IMR-90 (cell line): Measurements from ENCODE around the gene SPAG16. TPM values are rescaled to one million over a fixed set of nuclear protein-coding genes. Genes with fewer than 3 reads are reported as not detected.

Experiments
- ATAC-seq: fragments of 200-7000 bp; cut with Tn5 transposase; 2 replicates; pipeline ENCODE4 v1.9.1; 2020; ENCODE audit warnings: low read depth, mild to moderate bottlenecking, moderate library complexity
- BruUV-seq: library from RNA; stranded (reverse); fragments of 400-500 nt; replicated peaks from 2 replicates; lab custom pipeline; 2021; lab: Mats Ljungman, UMichigan
- CTCF ChIA-PET: fragments of 300-600 bp; formaldehyde crosslinking; extraction: SDS; loops from one replicate; lab custom pipeline; 2021; ENCODE audit warnings: antibody characterized with exemption; lab: Yijun Ruan, JAX
- POLR2A ChIA-PET: fragments of 300-600 bp; sonication (Branson Sonifier 250); formaldehyde crosslinking; loops from one replicate; lab custom pipeline; 2022; ENCODE audit warnings: antibody characterized with exemption; ENCODE audit not compliant: unreplicated experiment; lab: Charles Lee
- DNase-seq: peaks from one replicate; pipeline ENCODE4 v3.0.0; 2013
- H2AFZ ChIP-seq: replicated peaks from 2 replicates; pipeline ENCODE3; 2013; ENCODE audit warnings: low read length, mild to moderate bottlenecking; ENCODE audit not compliant: poor library complexity
- H2AK5ac ChIP-seq: 2 replicates; pipeline ENCODE4 v1.6.1; 2013; ENCODE audit warnings: low read depth, low read length, inconsistent platforms
- H2AK9ac ChIP-seq: replicated peaks from 2 replicates; pipeline ENCODE3; 2013; ENCODE audit warnings: mild to moderate bottlenecking, low read depth, low read length, moderate library complexity; ENCODE audit not compliant: poor library complexity
- H2BK120ac ChIP-seq: 2 replicates; pipeline ENCODE4 v1.6.1; 2013; ENCODE audit warnings: low read depth, low read length, inconsistent platforms
- H2BK15ac ChIP-seq: 3 replicates; pipeline ENCODE4 v1.6.1; 2013; ENCODE audit warnings: low read depth, low read length, inconsistent platforms
- H2BK20ac ChIP-seq: 2 replicates; pipeline ENCODE4 v1.6.1; 2013; ENCODE audit warnings: low read depth, mild to moderate bottlenecking, inconsistent platforms, low read length, moderate library complexity
- H2BK5ac ChIP-seq: 2 replicates; pipeline ENCODE4 v1.6.1; 2013; ENCODE audit warnings: mild to moderate bottlenecking, low read depth, low read length, inconsistent platforms; ENCODE audit not compliant: poor library complexity, severe bottlenecking
- H3K14ac ChIP-seq: replicated peaks from 2 replicates; pipeline ENCODE4 v1.6.1; 2013; ENCODE audit warnings: low read depth, low read length, inconsistent platforms
- H3K18ac ChIP-seq: 2 replicates; pipeline ENCODE4 v1.6.1; 2013; ENCODE audit warnings: low read depth, low read length, control low read depth
- H3K23ac ChIP-seq: 2 replicates; pipeline ENCODE4 v1.6.1; 2013; ENCODE audit warnings: low read depth, low read length, inconsistent platforms
- H3K27ac ChIP-seq: 2 replicates; pipeline ENCODE4 v1.5.1; 2013; ENCODE audit warnings: mild to moderate bottlenecking, control low read depth, low read length; ENCODE audit not compliant: insufficient read depth
- H3K27me3 ChIP-seq: 2 replicates; pipeline ENCODE4 v1.6.1; 2013; ENCODE audit warnings: low read length; ENCODE audit not compliant: control insufficient read depth, insufficient read depth
- H3K36me3 ChIP-seq: 2 replicates; pipeline ENCODE4 v1.6.1; 2013; ENCODE audit warnings: low read length, mixed read lengths; ENCODE audit not compliant: control insufficient read depth, insufficient read depth
- H3K4ac ChIP-seq: 2 replicates; pipeline ENCODE4 v1.6.1; 2013; ENCODE audit warnings: low read depth, low read length, inconsistent platforms
- H3K4me1 ChIP-seq: 2 replicates; pipeline ENCODE4 v1.6.1; 2013; ENCODE audit warnings: low read length, mixed read lengths; ENCODE audit not compliant: control insufficient read depth, insufficient read depth
- H3K4me2 ChIP-seq: 2 replicates; pipeline ENCODE4 v1.6.1; 2013; ENCODE audit warnings: low read depth, mild to moderate bottlenecking, control low read depth, low read length, moderate library complexity
- H3K4me3 ChIP-seq: 2 replicates; pipeline ENCODE4 v1.5.1; 2013; ENCODE audit warnings: low read depth, mild to moderate bottlenecking, control low read depth, low read length, moderate library complexity; ENCODE audit not compliant: insufficient read depth
- H3K56ac ChIP-seq: 2 replicates; pipeline ENCODE4 v1.6.1; 2013; ENCODE audit warnings: low read length, inconsistent platforms; ENCODE audit not compliant: insufficient read depth; ENCODE audit errors: extremely low read depth
- H3K79me1 ChIP-seq, 2 experiments: 2 replicates each; pipeline ENCODE4 v1.6.1; 2013; ENCODE audit warnings: low read length in 2 of 2, inconsistent platforms in 1 of 2, low read depth in 1 of 2
- H3K9ac ChIP-seq: 2 replicates; pipeline ENCODE4 v1.6.1; 2013; ENCODE audit warnings: low read depth, low read length, control low read depth
- H3K9me1 ChIP-seq: 2 replicates; pipeline ENCODE4 v1.6.1; 2013; ENCODE audit warnings: low read length, inconsistent platforms; ENCODE audit not compliant: insufficient read depth
- H3K9me3 ChIP-seq: 2 replicates; pipeline ENCODE4 v1.6.1; 2013; ENCODE audit warnings: low read length; ENCODE audit not compliant: control insufficient read depth, insufficient read depth
- H4K20me1 ChIP-seq: 2 replicates; pipeline ENCODE4 v1.6.1; 2013; ENCODE audit warnings: low read length, inconsistent platforms; ENCODE audit not compliant: insufficient read depth
- H4K5ac ChIP-seq: 2 replicates; pipeline ENCODE4 v1.6.1; 2013; ENCODE audit warnings: mild to moderate bottlenecking, low read depth, low read length, control low read depth
- H4K8ac ChIP-seq, 2 experiments: 2 replicates each; pipeline ENCODE4 v1.6.1; 2013; ENCODE audit warnings: low read depth in 2 of 2, low read length in 2 of 2, control low read depth in 1 of 2, inconsistent platforms in 1 of 2
- H4K91ac ChIP-seq: 2 replicates; pipeline ENCODE4 v1.6.1; 2013; ENCODE audit warnings: low read depth, low read length, inconsistent platforms; ENCODE audit not compliant: insufficient read depth
- BHLHE40 ChIP-seq: fragments of 150-350 bp; IDR thresholded peaks from 2 replicates; pipeline ENCODE4 v1.6.1; 2016; ENCODE audit warnings: mild to moderate bottlenecking, low read depth, low read length
- CEBPB ChIP-seq: IDR thresholded peaks from 2 replicates; pipeline ENCODE4 v1.6.1; 2012; ENCODE audit warnings: low read depth, low read length, improper control_type of control experiment
- CHD1 ChIP-seq: IDR thresholded peaks from 2 replicates; pipeline ENCODE4 v1.6.1; 2012; ENCODE audit warnings: low read depth, low read length, improper control_type of control experiment
- FOS ChIP-seq: fragments of 150-350 bp; IDR thresholded peaks from 2 replicates; pipeline ENCODE4 v1.6.1; 2016; ENCODE audit warnings: low read depth, low read length
- MAZ ChIP-seq: IDR thresholded peaks from 2 replicates; pipeline ENCODE4 v1.6.1; 2012; ENCODE audit warnings: low read depth, mild to moderate bottlenecking, low read length, improper control_type of control experiment, moderate library complexity, borderline replicate concordance
- MXI1 ChIP-seq: IDR thresholded peaks from 2 replicates; pipeline ENCODE4 v1.6.1; 2012; ENCODE audit warnings: low read depth, mild to moderate bottlenecking, low read length, moderate library complexity, borderline replicate concordance
- NFE2L2 ChIP-seq: fragments of 150-350 bp; IDR thresholded peaks from 2 replicates; pipeline ENCODE4 v1.6.1; 2016; ENCODE audit warnings: low read depth, mild to moderate bottlenecking, low read length
- POLR2A ChIP-seq: IDR thresholded peaks from 2 replicates; pipeline ENCODE4 v1.6.1; 2012; ENCODE audit warnings: mild to moderate bottlenecking, low read depth, low read length
- RAD21 ChIP-seq: IDR thresholded peaks from 2 replicates; pipeline ENCODE4 v1.6.1; 2012; ENCODE audit warnings: low read length, improper control_type of control experiment
- RCOR1 ChIP-seq: IDR thresholded peaks from 2 replicates; pipeline ENCODE4 v1.6.1; 2012; ENCODE audit warnings: mild to moderate bottlenecking, low read length, improper control_type of control experiment; ENCODE audit not compliant: insufficient replicate concordance
- RFX5 ChIP-seq: IDR thresholded peaks from 2 replicates; pipeline ENCODE4 v1.8.0; 2012; ENCODE audit warnings: low read depth, mild to moderate bottlenecking, low read length, moderate library complexity
- SMC3 ChIP-seq: fragments of 150-350 bp; IDR thresholded peaks from 2 replicates; pipeline ENCODE4 v1.6.1; 2016; ENCODE audit warnings: low read depth, mild to moderate bottlenecking, antibody characterized with exemption, low read length, moderate library complexity
- WGBS, 2 experiments: methylation state at CpG; one replicate each; pipeline versions ENCODE4 v1.1.5 to v1.1.7; 2013; ENCODE audit warnings: missing lambda C conversion rate in 2 of 2; ENCODE audit not compliant: insufficient read length in 1 of 2; ENCODE audit errors: extremely low coverage in 2 of 2; 5-methylcytosine and 5-hydroxymethylcytosine counted together
- dilution Hi-C: fragments of 300-500 bp; cut with HindIII; formaldehyde crosslinking; loops from one replicate; pipeline ENCODE4 v1.14.3; 2018; ENCODE audit warnings: low sequenced_read_pairs; ENCODE audit not compliant: unreplicated experiment
- in situ Hi-C: fragments of 300-500 bp; cut with MboI; formaldehyde crosslinking; loops from 3 replicates; pipeline ENCODE4 v1.14.3; 2019; ENCODE audit warnings: low sequenced_read_pairs, inconsistent platforms, mixed read lengths
- intact Hi-C: fragments of 100-400 bp; cut with micrococcal nuclease; formaldehyde crosslinking; loops from 2 replicates; pipeline ENCODE4 v1.10.0; 2022
- polyA plus RNA-seq, 3 experiments: library from polyadenylated mRNA; depleted of rRNA; stranded (reverse); fragments of >200 nt; gene quantifications; 2 replicates each; pipeline ENCODE4 v1.2.3, GENCODE V29; 2012; ENCODE audit warnings: low replicate concordance in 1 of 3
- total RNA-seq: library from RNA; depleted of rRNA; stranded (reverse); fragments of >200 nt; gene quantifications from 2 replicates; pipeline ENCODE4 v1.2.3, GENCODE V29; 2012
- TF ChIP-seq, protein P1 (sequence below): fragments of 150-350 bp; IDR thresholded peaks from 2 replicates; pipeline ENCODE4 v1.6.1; 2016; ENCODE audit warnings: low read depth, mild to moderate bottlenecking, low read length, moderate library complexity, borderline replicate concordance
- TF ChIP-seq, protein P2 (sequence below): fragments of 150-350 bp; IDR thresholded peaks from 2 replicates; pipeline ENCODE4 v1.6.1; 2017; ENCODE audit warnings: mild to moderate bottlenecking, antibody characterized with exemption, low read length, low read depth
- TF ChIP-seq, protein P3 (sequence below): conservative IDR thresholded peaks from 2 replicates; pipeline ENCODE4 v1.5.1; 2012; ENCODE audit warnings: mild to moderate bottlenecking, low read depth, low read length, improper control_type of control experiment

SPAG16 gene
- total and polyA plus RNA-seq, 2 of the 4 experiments (the other 2 are of a cell fraction) = 7.3 to 13.5 TPM

DNA sequence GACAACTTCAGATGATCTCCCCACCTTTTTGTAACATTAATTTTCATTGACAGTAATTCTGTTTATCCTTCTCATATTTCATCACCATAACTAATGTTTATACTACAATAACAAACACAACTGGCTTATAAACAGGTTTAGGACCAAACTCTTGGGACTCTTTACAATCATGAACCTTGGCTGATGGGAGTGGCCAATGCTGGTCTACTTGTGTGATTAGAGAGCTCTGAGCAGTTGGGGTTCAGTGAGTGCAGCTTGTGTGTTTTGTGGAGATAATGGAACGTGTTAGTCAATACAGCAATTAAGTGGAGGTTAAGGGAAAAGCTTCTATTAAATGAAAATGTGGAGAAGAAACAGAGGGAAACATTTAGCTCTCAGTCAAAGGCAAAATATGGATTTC lies 207.1 kb downstream of the SPAG16 start:
- H2AK9ac ChIP-seq = no peak overlapping the region
- H2AK5ac ChIP-seq = no peak overlapping the region
- BruUV-seq = no TSS peak
- no peaks in the 10 kb centered on the region for H3K9me1 ChIP-seq
- no peak overlapping the region for H2BK20ac ChIP-seq
- no peaks in the 10 kb centered on the region for H3K79me1 ChIP-seq
- no peak overlapping the region for H3K56ac ChIP-seq
- WGBS, 2 experiments = no CpG with 5 or more reads among the region's 1 CpG
- no peaks in the 10 kb centered on the region for H3K36me3 ChIP-seq
- no peaks in the 10 kb centered on the region for H4K20me1 ChIP-seq
- no peak overlapping the region for H3K4me3 ChIP-seq
- intact Hi-C loops = no loop called here
- H2BK120ac ChIP-seq = no peak overlapping the region
- no peak for DNase-seq
- no peak overlapping the region for H3K4me2 ChIP-seq
- POLR2A ChIA-PET = no interaction called here
- ATAC-seq = no peak
- CTCF ChIA-PET = no interaction called here
- no peak overlapping the region for H4K8ac ChIP-seq
- H3K9ac ChIP-seq = no peak overlapping the region
- no peak overlapping the region for H2AFZ ChIP-seq
- no peaks in the 10 kb centered on the region for H3K4me1 ChIP-seq
- no peak overlapping the region for H3K23ac ChIP-seq
- dilution Hi-C loops = no loop called here
- H3K27me3 ChIP-seq = no peaks in the 10 kb centered on the region
- TF ChIP-seq, protein P1, sequence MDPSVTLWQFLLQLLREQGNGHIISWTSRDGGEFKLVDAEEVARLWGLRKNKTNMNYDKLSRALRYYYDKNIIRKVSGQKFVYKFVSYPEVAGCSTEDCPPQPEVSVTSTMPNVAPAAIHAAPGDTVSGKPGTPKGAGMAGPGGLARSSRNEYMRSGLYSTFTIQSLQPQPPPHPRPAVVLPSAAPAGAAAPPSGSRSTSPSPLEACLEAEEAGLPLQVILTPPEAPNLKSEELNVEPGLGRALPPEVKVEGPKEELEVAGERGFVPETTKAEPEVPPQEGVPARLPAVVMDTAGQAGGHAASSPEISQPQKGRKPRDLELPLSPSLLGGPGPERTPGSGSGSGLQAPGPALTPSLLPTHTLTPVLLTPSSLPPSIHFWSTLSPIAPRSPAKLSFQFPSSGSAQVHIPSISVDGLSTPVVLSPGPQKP = no peak
- TF ChIP-seq FOS = no peak
- TF ChIP-seq, protein P2, sequence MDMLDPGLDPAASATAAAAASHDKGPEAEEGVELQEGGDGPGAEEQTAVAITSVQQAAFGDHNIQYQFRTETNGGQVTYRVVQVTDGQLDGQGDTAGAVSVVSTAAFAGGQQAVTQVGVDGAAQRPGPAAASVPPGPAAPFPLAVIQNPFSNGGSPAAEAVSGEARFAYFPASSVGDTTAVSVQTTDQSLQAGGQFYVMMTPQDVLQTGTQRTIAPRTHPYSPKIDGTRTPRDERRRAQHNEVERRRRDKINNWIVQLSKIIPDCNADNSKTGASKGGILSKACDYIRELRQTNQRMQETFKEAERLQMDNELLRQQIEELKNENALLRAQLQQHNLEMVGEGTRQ = no peak
- no peak for TF ChIP-seq POLR2A
- no peak for TF ChIP-seq MAZ
- TF ChIP-seq RCOR1 = no peak
- TF ChIP-seq RFX5 = no peak
- TF ChIP-seq NFE2L2 = no peak
- no peak for TF ChIP-seq MXI1
- TF ChIP-seq RAD21 = no peak
- TF ChIP-seq SMC3 = no peak
- TF ChIP-seq, protein P3, sequence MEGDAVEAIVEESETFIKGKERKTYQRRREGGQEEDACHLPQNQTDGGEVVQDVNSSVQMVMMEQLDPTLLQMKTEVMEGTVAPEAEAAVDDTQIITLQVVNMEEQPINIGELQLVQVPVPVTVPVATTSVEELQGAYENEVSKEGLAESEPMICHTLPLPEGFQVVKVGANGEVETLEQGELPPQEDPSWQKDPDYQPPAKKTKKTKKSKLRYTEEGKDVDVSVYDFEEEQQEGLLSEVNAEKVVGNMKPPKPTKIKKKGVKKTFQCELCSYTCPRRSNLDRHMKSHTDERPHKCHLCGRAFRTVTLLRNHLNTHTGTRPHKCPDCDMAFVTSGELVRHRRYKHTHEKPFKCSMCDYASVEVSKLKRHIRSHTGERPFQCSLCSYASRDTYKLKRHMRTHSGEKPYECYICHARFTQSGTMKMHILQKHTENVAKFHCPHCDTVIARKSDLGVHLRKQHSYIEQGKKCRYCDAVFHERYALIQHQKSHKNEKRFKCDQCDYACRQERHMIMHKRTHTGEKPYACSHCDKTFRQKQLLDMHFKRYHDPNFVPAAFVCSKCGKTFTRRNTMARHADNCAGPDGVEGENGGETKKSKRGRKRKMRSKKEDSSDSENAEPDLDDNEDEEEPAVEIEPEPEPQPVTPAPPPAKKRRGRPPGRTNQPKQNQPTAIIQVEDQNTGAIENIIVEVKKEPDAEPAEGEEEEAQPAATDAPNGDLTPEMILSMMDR = no peak
- TF ChIP-seq BHLHE40 = no peak
- TF ChIP-seq CEBPB = no peak
- TF ChIP-seq CHD1 = no peak
- no peak overlapping the region for H3K18ac ChIP-seq
- H2BK15ac ChIP-seq = no peak overlapping the region
- H3K14ac ChIP-seq = no peak overlapping the region
- no peaks in the 10 kb centered on the region for H3K9me3 ChIP-seq
- no peak overlapping the region for H3K27ac ChIP-seq
- no peak overlapping the region for H4K91ac ChIP-seq
- no peak overlapping the region for H2BK5ac ChIP-seq
- H3K4ac ChIP-seq = no peak overlapping the region
- no peak overlapping the region for H4K5ac ChIP-seq
- in situ Hi-C loops = no loop called here
